Lower leg skin (tissue), 4 donors: ENCODE data around the gene ZCCHC24. TPM values are rescaled to one million over a fixed set of nuclear protein-coding genes. Genes with fewer than 3 reads are reported as not detected.

Experiments used
- DNase-seq, 2 donors: peaks; one replicate each; pipeline ENCODE4 v3.0.0-alpha.2; 2019; ENCODE audit warnings: low spot score in 2 of 2
- H3K4me3 ChIP-seq: fragments of 200-600 bp; sonication (generic); 2 replicates; pipeline ENCODE4 v1.5.1; 2017; ENCODE audit warnings: mild to moderate bottlenecking, low read depth; ENCODE audit not compliant: poor library complexity, severe bottlenecking
- CTCF ChIP-seq, 3 donors: fragments of 450-650 bp; IDR thresholded peaks; one replicate each; pipeline ENCODE4 v1.5.1; 2016; ENCODE audit warnings: antibody characterized with exemption in 3 of 3, mild to moderate bottlenecking in 3 of 3, moderate library complexity in 2 of 3
- POLR2A ChIP-seq, 2 donors: fragments of 450-650 bp; IDR thresholded peaks; one replicate each; pipeline ENCODE4 v1.6.1; 2016 to 2017; ENCODE audit warnings: antibody characterized with exemption in 2 of 2, mild to moderate bottlenecking in 1 of 2, moderate library complexity in 1 of 2
- WGBS, 2 donors: methylation state at CpG; one replicate each; pipeline ENCODE4 v1.1.5; 2018; 5-methylcytosine and 5-hydroxymethylcytosine counted together
- intact Hi-C: fragments of 100-400 bp; cut with DNase I; formaldehyde crosslinking; loops from one replicate; pipeline ENCODE4 v1.15.0; 2023; ENCODE audit warnings: low total_unique reads
- total RNA-seq, 4 donors: library from RNA; depleted of rRNA; stranded (reverse); fragments of >200 nt; gene quantifications; one replicate each; pipeline ENCODE4 v1.1.0, GENCODE V29; 2016

Gene ZCCHC24
- total RNA-seq, 4 donors from 2014 or later = 9.9 to 16.8 (median 13.1) TPM

GRCh38 chr10:79405221-79405994 lies 40.0 kb downstream of the ZCCHC24 start:
- peak in 1 of 2 donors; percentile 84 for DNase-seq

GRCh38 chr10:79404690-79405131 lies 40.7 kb downstream of the ZCCHC24 start:
- no peak overlapping the region for H3K4me3 ChIP-seq
- DNase-seq = peak in 1 of 2 donors; percentile 81
- 56 to 79% methylated on average over 5 of the region's 5 CpGs for WGBS, 2 donors
- TF ChIP-seq POLR2A (IDR thresholded peaks at IDR 0.05) = no peak
- TF ChIP-seq CTCF (IDR thresholded peaks at IDR 0.05) = no peak
- intact Hi-C loops = no loop called here

More at GRCh38 chr10:79405221-79405994, 40.0 kb downstream of the ZCCHC24 start:
- TF ChIP-seq POLR2A (IDR thresholded peaks at IDR 0.05) (no peak), CTCF (IDR thresholded peaks at IDR 0.05) (no peak)
- 47 to 71% methylated on average over 13 of the region's 13 CpGs for WGBS, 2 donors
- intact Hi-C loops = no loop called here
- H3K4me3 ChIP-seq = no peak overlapping the region

- intact Hi-C loops = no loop called here
- 3 to 7% methylated on average over 6 to 7 of the region's 7 CpGs for WGBS, 2 donors
- peak; percentile 82 to 95 for DNase-seq
- TF ChIP-seq POLR2A (IDR thresholded peaks at IDR 0.05) (no peak), CTCF (IDR thresholded peaks at IDR 0.05) (no peak)
- no peak overlapping the region for H3K4me3 ChIP-seq
Observed at GRCh38 chr10:79404231-79404609, 41.2 kb downstream of the ZCCHC24 start.

- intact Hi-C loops = no loop called here
- TF ChIP-seq POLR2A (IDR thresholded peaks at IDR 0.05) (no peak), CTCF (IDR thresholded peaks at IDR 0.05) (no peak)
- H3K4me3 ChIP-seq = no peak overlapping the region
- DNase-seq = peak in 1 of 2 donors; percentile 87
- WGBS, 2 donors = 49 to 60% methylated on average over 21 to 22 of the region's 23 CpGs
Observed at GRCh38 chr10:79403441-79404230, 41.8 kb downstream of the ZCCHC24 start.

- intact Hi-C loops = no loop called here
- WGBS, 2 donors = 71 to 85% methylated on average over 8 of the region's 8 CpGs
- no peak for DNase-seq
- no peak overlapping the region for H3K4me3 ChIP-seq
- TF ChIP-seq CTCF (IDR thresholded peaks at IDR 0.05) = no peak
- TF ChIP-seq POLR2A (IDR thresholded peaks at IDR 0.05) = no peak
Observed at GRCh38 chr10:79402951-79403350, 42.5 kb downstream of the ZCCHC24 start.
